Activated CD4-positive, alpha-beta T cell treated with anti-CD3 and anti-CD28 coated beads, Interleukin-2, Interleukin-6, amounts not matched to agents 100 ng/mL and 50 ng/mL, durations not matched to agents 16 hours and 8 hours (primary cell): ENCODE data around the gene COX10.
"Not testable (repeated sequence)": the region's sequence is repeated elsewhere in the genome, so short reads cannot be mapped to it uniquely, and the experiment has no call there.

ENCODE experiments used
- DNase-seq: peaks from one replicate; pipeline ENCODE4 v3.0.0-alpha.2; 2020

Gene COX10

GRCh38 chr17:14186443-14186842 is 117.1 kb downstream of the COX10 start:
- not testable (repeated sequence) for DNase-seq

GRCh38 chr17:14190774-14191173 is 121.5 kb downstream of the COX10 start:
- not testable (repeated sequence) for DNase-seq

- DNase-seq, result not testable (repeated sequence)
These were observed 122.2 kb downstream of the COX10 start for GRCh38 chr17:14191469-14191868.

GRCh38 chr17:14192039-14192438 is 122.7 kb downstream of the COX10 start:
- DNase-seq, result not testable (repeated sequence)

GRCh38 chr17:14192636-14193344 is 123.5 kb downstream of the COX10 start:
- DNase-seq, result peak; percentile 52

- DNase-seq, result peak; percentile 62
These were observed 127.2 kb downstream of the COX10 start for GRCh38 chr17:14196377-14196997.

- DNase-seq, result peak; percentile 54
These were observed 127.8 kb downstream of the COX10 start for GRCh38 chr17:14197057-14197456.

GRCh38 chr17:14197586-14197985 is 128.3 kb downstream of the COX10 start:
- peak; percentile 73 for DNase-seq

- no peak for DNase-seq
These were observed 128.7 kb downstream of the COX10 start for GRCh38 chr17:14198013-14198412.

GRCh38 chr17:14198575-14198974 is 129.3 kb downstream of the COX10 start:
- DNase-seq, result no peak

- DNase-seq, result no peak
These were observed 130.3 kb downstream of the COX10 start for GRCh38 chr17:14199601-14200000.

GRCh38 chr17:14200354-14200753 is 131.1 kb downstream of the COX10 start:
- no peak for DNase-seq

- DNase-seq, result peak; percentile 83
These were observed 132.0 kb downstream of the COX10 start for GRCh38 chr17:14201021-14201987.

- no peak for DNase-seq
These were observed 132.7 kb downstream of the COX10 start for GRCh38 chr17:14201988-14202380.

GRCh38 chr17:14202388-14203166 is 133.3 kb downstream of the COX10 start:
- DNase-seq, result peak; percentile 47

GRCh38 chr17:14203388-14203787 is 134.1 kb downstream of the COX10 start:
- peak; percentile 62 for DNase-seq

- peak; percentile 25 for DNase-seq
These were observed 134.8 kb downstream of the COX10 start for GRCh38 chr17:14204084-14204483.

GRCh38 chr17:14204546-14204945 is 135.2 kb downstream of the COX10 start:
- DNase-seq, result no peak

- DNase-seq, result no peak
These were observed 136.1 kb downstream of the COX10 start for GRCh38 chr17:14205380-14205779.

GRCh38 chr17:14205992-14206461 is 136.7 kb downstream of the COX10 start:
- peak; percentile 88 for DNase-seq

GRCh38 chr17:14206891-14207290 is 137.6 kb downstream of the COX10 start:
- DNase-seq, result no peak

GRCh38 chr17:14207791-14208190 is 138.5 kb downstream of the COX10 start:
- no peak for DNase-seq
